NCI-H2081 (cell line): ENCODE measurements around the gene MRPL28.
"Not testable (repeated sequence)": the region's sequence is repeated elsewhere in the genome, so short reads cannot be mapped to it uniquely, and the experiment has no call there.

ENCODE experiments used
- DNase-seq, 2 experiments: peaks; one replicate each; lab custom pipeline; 2025; lab: John Stamatoyannopoulos, UW

The MRPL28 gene

DNA sequence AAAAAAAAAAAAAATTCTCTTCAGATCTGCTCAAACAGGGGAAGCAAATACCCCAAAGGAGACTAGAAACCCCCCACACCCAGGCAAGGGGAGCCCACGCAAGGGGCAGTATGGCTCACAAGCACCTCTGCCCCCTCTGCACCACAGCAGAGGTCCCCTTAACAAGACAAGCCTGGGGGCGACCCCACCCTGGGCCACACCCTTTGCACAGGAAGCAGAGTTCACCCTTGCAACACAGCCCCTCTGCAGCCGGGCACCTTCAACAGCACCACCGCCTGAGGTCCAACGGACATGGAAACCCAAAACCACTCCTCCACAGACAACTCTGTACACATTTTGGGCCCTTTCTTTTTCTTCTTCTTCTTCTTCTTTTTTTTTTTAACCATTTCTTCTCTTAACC is 30.7 kb downstream of the MRPL28 start:
- DNase-seq, result no peak

DNA sequence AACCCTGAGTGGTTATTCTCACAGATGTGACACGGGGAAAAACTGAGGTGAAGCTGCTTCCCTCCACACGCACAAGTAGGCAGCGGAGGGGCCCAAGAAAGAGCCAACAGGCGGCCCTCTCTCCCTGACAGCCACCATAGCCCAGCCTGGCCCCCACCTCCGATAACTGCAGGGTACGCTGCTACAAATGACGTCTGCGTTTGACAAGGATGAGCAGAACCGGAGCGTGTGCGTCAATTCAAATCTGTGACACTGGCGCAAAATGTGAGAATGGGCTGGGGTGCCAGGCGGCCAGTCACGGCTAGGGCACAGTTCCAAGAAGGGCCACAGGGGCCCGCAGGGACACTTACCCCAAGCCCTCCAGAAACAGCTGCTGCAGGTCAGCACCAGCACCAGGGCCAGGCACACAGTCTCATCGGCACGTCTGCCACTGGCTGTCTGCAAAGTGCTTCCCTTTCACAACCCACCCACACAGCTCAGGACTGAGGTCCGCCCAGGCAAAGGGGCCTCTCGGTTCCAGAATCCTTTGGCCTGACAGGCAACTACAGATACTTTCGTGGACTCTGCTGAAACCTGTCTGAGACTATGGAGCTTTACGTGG is 32.3 kb downstream of the MRPL28 start:
- DNase-seq, result no peak

DNA sequence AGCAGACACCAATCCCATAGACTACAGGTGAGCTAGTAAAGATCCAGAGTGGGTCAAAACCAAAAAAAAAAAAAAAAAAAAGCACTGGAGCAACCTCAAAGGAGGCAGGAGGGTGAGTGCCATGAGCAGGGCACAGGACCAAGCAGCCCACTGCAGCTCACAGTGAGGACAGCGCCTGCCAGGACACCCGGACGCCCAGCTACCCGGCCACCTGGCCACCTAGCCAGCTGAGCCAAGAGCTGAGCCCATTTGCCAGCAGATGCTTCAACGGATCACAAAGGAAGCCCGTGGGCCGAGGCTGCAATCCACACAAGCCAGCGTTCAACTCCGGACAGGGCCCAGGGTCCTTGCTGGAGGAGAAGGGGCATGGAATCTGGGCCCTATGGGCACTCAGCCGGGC is 32.9 kb downstream of the MRPL28 start:
- peak in 1 of 2 experiments; percentile 6 for DNase-seq

DNA sequence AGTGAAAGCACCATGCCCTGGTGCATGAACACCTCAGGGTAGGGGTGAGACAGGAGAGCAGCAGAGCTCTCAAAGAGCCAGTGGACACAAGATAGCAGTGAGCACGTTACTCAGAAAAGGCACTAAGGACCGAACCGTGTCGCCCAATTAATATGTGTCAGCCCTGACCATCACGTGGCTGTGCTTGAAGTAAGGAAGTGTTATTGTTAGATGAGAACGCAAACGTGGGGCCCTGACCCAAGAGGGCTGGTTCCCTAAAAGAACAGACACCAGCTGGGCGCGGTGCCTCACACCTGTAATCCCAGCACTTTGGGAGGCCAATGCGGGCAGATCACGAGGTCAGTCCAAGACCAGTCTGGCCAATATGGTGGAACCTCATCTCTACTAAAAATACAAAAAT is 34.1 kb downstream of the MRPL28 start:
- no peak for DNase-seq

DNA sequence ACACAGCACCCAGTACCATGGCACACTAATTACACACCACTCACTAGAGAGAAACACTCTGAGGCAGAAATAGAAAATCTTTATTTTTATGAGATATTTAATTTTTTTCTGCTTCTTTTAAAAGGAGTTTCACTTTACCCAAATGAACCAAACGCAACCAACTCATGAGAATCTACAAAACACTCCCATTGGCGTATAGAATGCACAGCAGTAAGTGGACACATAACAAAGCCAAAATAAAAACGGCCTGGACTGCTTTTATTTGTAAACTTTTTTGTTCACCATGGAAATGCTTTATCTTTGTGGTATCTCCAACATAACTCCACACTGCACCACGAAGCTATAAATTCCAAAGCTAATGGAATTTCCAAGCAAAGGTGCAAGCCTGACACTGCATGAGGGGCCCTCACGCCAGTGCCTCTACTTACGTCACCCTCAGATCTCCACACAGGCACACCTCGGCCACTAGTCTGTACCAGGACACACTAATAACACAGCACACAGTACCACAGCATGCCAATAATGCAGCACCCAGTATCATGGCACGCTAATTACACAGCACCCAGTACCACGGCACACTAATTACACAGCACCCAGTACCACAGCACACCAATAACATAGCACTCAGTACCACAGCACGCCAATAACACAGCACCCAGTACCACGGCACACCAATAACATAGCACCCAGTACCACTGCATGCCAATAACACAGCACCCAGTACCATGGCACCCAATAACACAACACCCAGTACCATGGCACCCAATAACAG is 35.3 kb downstream of the MRPL28 start:
- DNase-seq, result not testable (repeated sequence)

DNA sequence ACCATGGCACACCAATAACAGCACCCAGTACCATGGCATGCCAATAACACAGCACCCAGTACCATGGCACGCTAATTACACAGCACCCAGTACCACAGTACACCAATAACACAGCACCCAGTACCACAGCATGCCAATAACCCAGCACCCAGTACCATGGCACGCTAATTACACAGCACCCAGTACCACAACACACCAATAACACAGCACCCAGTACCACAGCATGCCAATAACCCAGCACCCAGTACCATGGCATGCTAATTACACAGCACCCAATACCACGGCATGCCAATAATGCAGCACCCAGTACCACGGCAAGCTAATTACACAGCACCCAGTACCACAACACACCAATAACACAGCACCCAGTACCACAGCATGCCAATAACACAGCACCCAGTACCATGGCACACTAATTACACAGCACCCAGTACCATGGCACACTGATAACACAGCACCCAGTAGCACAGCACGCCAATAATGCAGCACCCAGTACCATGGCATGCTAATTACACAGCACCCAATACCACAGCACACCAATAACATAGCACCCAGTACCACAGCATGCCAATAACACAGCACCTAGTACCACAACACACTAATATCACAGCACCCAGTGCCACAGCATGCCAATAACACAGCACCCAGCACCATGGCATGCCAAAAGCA is 36.0 kb downstream of the MRPL28 start:
- DNase-seq, result not testable (repeated sequence)

DNA sequence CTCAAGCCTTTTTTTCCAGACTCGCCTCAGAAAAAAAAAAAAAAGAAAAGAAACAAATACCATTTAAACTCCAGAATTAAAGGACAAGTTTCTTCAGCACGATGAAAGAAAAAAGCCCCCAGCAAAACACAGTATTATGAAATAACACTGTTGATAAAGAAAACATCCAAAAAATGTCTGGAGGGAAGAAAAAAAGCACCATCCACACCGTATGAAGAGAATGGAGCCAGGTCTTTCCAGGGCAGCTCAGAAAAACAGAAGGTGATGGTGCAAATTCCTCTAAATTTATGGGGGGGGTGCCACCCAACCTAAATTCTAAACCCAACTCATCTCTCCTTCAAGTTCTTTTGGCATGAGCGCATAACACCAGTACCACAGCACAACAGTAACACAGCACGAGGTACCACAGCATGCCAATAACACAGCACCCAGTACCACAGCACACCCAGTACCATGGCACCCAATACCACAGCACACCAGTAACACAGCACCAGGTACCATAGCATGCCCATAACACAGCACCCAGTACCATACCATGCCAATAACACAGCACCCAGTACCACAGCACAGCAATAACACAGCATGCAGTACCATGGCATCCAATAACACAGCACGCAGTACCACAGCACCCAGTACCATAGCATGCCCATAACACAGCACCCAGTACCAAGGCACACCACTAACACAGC is 36.8 kb downstream of the MRPL28 start:
- DNase-seq, result no peak

DNA sequence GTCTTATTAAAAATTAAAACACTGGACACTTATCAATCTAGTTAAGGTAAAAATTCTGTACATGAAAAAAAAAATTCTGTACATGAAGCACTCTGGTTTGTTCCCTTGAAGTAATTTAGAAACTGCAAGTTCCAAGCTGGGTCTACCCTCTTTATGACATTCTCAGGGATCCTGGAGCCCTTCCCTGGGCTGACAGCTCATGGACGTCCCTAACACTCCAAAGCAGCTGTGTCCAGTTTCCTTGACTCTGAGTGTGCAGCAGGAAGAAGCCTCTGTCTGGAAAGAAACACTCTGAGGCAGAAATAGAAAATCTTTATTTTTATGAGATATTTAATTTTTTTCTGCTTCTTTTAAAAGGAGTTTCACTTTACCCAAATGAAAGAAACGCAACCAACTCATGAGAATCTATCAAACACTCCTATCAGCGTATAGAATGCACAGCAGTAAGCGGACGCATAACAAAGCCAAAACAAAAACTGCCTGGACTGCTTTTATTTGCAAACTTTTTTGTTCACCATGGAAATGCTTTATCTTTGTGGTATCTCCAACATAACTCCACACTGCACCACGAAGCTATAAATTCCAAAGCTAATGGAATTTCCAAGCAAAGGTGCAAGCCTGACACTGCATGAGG is 39.0 kb downstream of the MRPL28 start:
- DNase-seq, result not testable (repeated sequence)

DNA sequence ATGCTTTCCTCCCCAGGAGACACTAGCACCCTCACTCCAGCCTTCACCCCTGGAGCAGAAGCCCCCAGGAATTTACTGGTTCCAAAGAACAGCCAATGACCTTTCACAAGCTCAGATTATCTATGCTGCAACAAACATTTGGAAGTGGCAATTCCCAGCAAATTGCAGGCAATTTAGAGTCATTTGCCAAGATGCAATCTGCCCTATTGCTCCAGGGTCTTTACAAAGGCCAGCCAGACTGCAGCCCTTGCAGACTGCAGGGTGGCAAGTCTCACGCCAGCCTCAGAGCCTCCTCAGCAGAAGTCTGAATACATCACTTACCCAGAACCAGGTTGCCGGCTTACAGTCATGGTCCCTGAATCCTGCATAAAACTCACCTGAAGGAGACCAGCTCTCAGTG is 39.6 kb downstream of the MRPL28 start:
- DNase-seq, result no peak

DNA sequence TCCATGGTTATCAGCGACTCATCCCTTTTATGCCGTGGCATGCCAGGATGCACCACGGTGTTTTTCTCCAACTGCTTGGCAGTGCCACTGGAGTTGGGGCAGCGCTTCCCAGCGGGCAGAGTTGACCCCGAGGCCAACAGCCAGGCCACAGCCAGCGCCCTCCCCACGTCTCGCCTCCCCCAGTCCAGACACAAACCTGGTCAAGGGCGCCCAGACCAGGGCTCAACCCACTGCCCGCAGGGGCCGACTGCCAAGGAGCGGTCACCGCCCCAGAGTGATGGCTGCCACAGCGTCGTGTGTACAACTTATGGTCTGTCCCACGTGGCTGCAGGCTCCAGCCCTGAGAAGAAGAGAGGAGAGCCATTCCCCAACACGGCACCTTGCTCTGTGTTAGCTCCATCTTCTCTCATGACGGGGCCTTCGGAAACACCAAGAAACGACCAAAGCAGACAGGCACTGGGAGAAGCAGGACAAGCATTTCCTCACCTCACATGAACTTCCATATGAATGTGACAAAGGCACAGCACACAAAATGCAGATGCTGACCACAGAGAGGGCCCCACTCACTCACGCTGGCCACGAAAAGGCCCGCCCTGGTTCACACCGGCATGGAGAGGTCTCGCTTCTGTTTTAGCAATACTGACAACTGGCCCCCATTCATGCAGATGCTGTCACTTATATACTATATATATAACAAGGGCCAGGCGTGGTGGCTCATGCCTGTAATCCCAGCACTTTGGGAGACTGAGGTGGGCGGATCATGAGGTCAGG is 44.8 kb downstream of the MRPL28 start:
- no peak for DNase-seq

DNA sequence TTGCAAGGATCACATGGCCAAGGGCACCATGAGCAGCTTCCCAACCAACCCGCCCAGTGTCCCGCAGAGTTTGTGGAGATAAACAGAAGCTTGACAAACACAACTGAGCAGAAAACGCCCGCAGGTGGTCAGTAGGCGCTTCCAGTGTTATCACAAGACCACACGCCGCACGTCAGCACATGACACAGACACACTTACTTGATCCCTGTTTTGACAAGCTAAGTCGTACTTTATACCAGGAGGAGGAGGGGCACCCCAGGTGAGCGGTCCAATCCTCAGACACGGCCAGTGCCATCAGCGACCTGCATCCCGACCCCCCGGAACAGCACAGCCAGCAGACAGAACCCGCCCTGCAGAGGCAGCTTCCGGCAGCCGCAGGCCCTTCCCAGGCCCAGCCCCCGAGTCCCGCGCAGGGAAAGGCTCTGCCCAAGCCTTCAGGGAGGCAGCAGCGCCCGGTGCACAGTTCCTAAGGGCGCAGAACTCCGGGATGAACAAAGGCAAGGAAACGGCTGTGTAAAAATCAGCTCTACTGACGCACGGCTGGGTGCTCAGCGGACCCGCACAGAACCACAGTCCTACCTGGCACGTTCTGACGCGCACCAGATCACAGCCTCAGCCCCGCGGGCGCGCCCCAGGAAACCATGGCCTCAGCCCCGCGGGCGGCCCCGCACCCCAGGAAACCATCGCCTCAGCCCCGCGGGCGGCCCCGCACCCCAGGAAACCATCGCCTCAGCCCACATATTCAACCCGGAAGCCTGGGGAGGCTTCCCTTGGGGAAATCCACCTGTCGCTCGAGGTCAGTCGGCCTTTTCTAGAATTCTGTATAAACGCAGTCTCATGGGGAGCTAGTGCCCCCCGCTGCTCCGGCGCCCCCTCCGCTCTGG is 45.6 kb downstream of the MRPL28 start:
- DNase-seq, result no peak

DNA sequence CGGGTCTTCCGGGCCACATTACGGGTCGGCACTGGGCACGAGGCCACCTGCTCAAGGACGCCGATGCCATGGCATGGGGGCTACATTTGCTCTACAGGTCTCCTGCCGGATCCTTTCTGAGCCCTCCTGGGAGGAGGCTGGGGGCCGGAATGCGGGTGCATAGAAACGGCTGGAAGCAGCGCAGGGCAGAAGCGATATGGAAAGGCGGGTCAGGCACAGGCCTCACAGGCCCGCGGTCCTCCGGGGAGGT is 46.2 kb downstream of the MRPL28 start:
- no peak for DNase-seq

DNA sequence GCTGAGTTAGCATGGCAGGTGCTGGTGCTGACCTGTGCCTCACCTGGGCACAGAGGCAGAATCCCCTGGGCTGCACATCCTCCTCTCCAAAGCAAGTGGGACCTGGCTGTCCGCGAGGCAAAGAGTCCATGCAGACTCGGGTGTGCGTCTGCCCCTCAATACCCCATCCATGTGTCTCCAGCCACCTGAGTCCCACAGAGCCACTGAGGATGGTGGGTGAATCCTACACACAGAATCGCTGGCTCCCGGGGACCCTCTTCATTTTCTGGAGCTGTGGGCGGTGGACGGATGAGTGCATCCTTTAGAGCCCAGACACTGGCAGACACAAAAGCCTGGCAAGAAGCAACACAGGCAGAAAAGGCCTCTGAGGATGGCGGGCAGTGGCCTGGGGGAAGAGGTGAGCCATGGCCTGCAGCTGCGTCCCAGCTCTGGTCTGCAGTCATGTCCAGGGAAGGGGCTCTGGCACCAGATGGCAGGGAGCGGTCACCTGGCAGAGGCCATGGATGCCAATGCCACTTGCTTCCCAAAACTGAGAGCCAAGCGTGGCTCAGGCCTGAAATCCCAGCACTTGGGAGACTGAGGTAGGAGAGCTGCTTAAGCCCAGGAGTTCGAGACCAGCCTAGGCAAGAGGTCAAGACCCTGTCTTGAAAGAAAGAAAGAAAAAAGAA is 47.7 kb downstream of the MRPL28 start:
- DNase-seq, result no peak

DNA sequence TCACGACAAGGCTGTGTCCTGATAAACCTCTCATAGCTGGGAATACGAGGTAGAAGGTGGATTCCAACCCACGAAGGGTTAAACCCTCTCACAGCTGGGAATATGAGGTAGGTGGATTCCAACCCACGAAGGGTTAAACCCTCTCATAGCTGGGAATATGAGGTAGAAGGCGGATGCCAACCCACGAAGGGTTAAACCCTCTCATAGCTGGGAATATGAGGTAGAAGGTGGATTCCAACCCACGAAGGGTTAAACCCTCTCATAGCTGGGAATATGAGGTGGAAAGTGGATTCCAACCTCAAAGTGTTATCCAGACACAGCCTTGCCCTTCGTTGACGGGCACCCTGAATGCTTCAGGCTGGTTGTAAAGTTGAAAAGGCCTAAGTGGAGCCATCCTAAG is 48.8 kb downstream of the MRPL28 start:
- DNase-seq, result no peak

DNA sequence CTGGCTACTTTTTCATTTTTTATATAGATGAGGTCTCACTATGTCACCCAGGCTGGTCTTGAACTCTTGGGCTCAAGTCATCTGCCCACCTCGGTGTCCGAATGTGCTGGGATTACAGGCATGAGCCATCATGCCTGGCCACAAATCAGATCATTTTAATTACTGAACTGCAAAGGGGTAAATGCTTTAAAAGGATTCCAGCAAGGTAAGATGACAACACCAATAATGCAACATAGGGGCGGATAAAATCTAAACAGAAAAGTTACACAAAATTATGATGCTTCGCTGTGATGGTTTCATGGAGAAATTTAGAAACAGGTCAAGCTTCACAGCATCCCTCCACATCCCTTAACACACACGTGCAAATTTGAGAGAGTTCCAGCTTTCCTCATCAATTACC is 50.1 kb downstream of the MRPL28 start:
- no peak for DNase-seq

DNA sequence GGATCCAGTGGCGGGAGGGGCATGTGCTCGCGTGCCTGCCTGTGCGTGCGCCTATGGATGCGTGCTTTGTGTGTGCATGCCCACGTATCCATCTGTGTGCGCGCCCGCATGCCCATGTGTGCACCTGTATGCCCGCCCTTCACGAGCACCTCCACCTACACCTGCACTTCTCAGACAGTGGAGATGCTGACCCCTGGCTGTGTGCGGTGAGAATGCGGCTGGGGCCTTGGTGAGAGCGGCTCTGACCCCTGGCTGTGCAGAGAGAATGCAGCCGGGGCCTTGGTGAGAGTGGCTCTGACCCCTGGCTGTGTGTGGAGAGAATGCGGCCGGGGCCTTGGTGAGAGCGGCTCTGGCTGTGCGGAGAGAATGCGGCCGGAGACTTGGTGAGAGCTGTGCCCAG is 51.7 kb downstream of the MRPL28 start:
- DNase-seq, result no peak

DNA sequence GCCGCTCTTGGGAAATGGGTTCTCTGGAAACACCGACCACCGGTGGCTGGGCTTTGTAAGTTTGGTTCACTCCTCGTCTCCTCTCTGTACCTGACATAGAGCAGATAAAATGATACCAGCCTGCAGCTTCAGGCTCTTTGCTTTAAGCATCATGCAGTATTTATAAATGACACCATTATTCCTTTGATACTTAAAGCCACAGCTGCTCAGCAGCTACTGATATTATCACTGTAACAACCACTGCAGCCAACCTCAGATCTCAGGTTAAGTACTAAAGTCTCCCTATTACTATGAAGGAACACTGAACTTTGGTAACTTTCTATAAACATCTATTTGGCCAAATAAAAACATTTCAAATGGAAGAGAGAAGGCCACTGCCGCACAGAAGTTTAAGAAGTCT is 52.8 kb downstream of the MRPL28 start:
- no peak for DNase-seq
